ENCODE results near the gene TTLL12. TPM values are rescaled to one million over a fixed set of nuclear protein-coding genes. Genes with fewer than 3 reads are reported as not detected.

The TTLL12 gene
- polyA plus RNA-seq, 1 experiment = 5.7 TPM

- H3K4me3 ChIP-seq (ENCODE audit: low read depth, low read length) = no peak overlapping the region
- H3K27ac ChIP-seq (ENCODE audit: low read depth, low read length) = no peak overlapping the region
- POLR2A ChIA-PET = no interaction called here
- DNase-seq (ENCODE audit: low read depth, low spot score) = no peak
- TF ChIP-seq, protein P1, sequence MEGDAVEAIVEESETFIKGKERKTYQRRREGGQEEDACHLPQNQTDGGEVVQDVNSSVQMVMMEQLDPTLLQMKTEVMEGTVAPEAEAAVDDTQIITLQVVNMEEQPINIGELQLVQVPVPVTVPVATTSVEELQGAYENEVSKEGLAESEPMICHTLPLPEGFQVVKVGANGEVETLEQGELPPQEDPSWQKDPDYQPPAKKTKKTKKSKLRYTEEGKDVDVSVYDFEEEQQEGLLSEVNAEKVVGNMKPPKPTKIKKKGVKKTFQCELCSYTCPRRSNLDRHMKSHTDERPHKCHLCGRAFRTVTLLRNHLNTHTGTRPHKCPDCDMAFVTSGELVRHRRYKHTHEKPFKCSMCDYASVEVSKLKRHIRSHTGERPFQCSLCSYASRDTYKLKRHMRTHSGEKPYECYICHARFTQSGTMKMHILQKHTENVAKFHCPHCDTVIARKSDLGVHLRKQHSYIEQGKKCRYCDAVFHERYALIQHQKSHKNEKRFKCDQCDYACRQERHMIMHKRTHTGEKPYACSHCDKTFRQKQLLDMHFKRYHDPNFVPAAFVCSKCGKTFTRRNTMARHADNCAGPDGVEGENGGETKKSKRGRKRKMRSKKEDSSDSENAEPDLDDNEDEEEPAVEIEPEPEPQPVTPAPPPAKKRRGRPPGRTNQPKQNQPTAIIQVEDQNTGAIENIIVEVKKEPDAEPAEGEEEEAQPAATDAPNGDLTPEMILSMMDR (IDR thresholded peaks at IDR 0.05; ENCODE audit: low read depth, low read length) = no peak
- CTCF ChIA-PET = interaction anchor here (1.7 kb wide), 1 partner anchor 13 kb away, joined by 6 read pairs; the partner anchor contains the start of gene TTLL12
- peaks cover 13% of the 10 kb centered on the region for H3K27me3 ChIP-seq (ENCODE audit: control insufficient read depth, insufficient read depth, low read length)
- no peaks in the 10 kb centered on the region; the same call in 1 of the 2 replicates for H3K9me3 ChIP-seq (ENCODE audit: control insufficient read depth, insufficient read depth, low read length)
These were observed 13.1 kb upstream of the TTLL12 start for GRCh38 chr22:43200031-43200430.

DNA sequence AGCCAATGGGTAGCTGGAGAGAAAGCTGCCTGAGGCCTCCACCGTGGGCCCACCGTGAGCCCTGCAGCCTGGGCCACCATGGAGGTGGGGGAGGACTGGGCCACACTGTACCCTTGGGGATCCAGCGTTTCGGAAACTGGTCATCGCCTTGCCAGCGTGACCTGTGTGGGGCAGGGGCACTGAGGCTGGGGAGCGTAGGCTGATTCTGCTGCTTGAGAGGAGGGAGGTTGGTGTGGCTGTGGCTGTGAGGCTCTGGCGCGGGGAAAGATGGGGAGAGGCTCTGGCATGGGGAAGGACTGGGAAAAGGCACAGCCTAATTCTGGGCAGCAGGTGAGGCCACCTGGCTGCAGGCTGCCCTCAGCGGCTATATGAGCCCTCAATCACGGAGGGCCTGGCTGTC is 12.6 kb upstream of the TTLL12 start:
- no peak for DNase-seq (ENCODE audit: low read depth, low spot score)
- Histone ChIP-seq H3K27ac (ENCODE audit: low read depth, low read length) (no peak overlapping the region), H3K4me3 (ENCODE audit: low read depth, low read length) (no peak overlapping the region), H3K27me3 (ENCODE audit: control insufficient read depth, insufficient read depth, low read length) (peaks cover 13% of the 10 kb centered on the region), H3K9me3 (ENCODE audit: control insufficient read depth, insufficient read depth, low read length) (no peaks in the 10 kb centered on the region; the same call in 1 of the 2 replicates)
- TF ChIP-seq, protein P1 (IDR thresholded peaks at IDR 0.05; ENCODE audit: low read depth, low read length) = no peak
- CTCF ChIA-PET = interaction anchor here (1.7 kb wide), 1 partner anchor 12 kb away, joined by 6 read pairs; the partner anchor contains the start of gene TTLL12
- POLR2A ChIA-PET = no interaction called here

- CTCF ChIA-PET = no interaction called here
- Histone ChIP-seq H3K4me3 (ENCODE audit: low read depth, low read length) (no peak overlapping the region), H3K9me3 (ENCODE audit: control insufficient read depth, insufficient read depth, low read length) (no peaks in the 10 kb centered on the region; the same call in 1 of the 2 replicates), H3K27me3 (ENCODE audit: control insufficient read depth, insufficient read depth, low read length) (peaks cover 12% of the 10 kb centered on the region), H3K27ac (ENCODE audit: low read depth, low read length) (no peak overlapping the region)
- DNase-seq (ENCODE audit: low read depth, low spot score) = no peak
- TF ChIP-seq, protein P1 (IDR thresholded peaks at IDR 0.05; ENCODE audit: low read depth, low read length) = no peak
- POLR2A ChIA-PET = no interaction called here
These were observed 12.0 kb upstream of the TTLL12 start for GRCh38 chr22:43198936-43199335.

- POLR2A ChIA-PET = no interaction called here
- Histone ChIP-seq H3K9me3 (ENCODE audit: control insufficient read depth, insufficient read depth, low read length) (no peaks in the 10 kb centered on the region; the same call in 1 of the 2 replicates), H3K27ac (ENCODE audit: low read depth, low read length) (no peak overlapping the region), H3K27me3 (ENCODE audit: control insufficient read depth, insufficient read depth, low read length) (peaks cover 6% of the 10 kb centered on the region), H3K4me3 (ENCODE audit: low read depth, low read length) (no peak overlapping the region)
- no peak for DNase-seq (ENCODE audit: low read depth, low spot score)
- CTCF ChIA-PET = no interaction called here
- TF ChIP-seq, protein P1 (IDR thresholded peaks at IDR 0.05; ENCODE audit: low read depth, low read length) = no peak
These were observed 11.2 kb upstream of the TTLL12 start for GRCh38 chr22:43198126-43198525.

- TF ChIP-seq, protein P1 (IDR thresholded peaks at IDR 0.05; ENCODE audit: low read depth, low read length) = no peak
- no peak for DNase-seq (ENCODE audit: low read depth, low spot score)
- ChIA-PET CTCF (interaction anchor here (2.6 kb wide), 1 partner anchor 10 kb away, joined by 15 read pairs; the partner anchor contains the start of gene TTLL12), POLR2A (interaction anchor here (0.6 kb wide), 1 partner anchor 10 kb away, joined by 4 read pairs; no protein-coding TSS in a partner anchor)
- peaks cover 6% of the 10 kb centered on the region for H3K27me3 ChIP-seq (ENCODE audit: control insufficient read depth, insufficient read depth, low read length)
- H3K4me3 ChIP-seq (ENCODE audit: low read depth, low read length) = no peak overlapping the region
- H3K9me3 ChIP-seq (ENCODE audit: control insufficient read depth, insufficient read depth, low read length) = no peaks in the 10 kb centered on the region; the same call in 1 of the 2 replicates
- H3K27ac ChIP-seq (ENCODE audit: low read depth, low read length) = no peak overlapping the region
These were observed 10.5 kb upstream of the TTLL12 start for GRCh38 chr22:43197271-43197941.

Data from AG04450 (cell line).